Suprapubic skin (tissue), 4 donors: ENCODE results near the gene MRPL39.

Experiments
- EP300 ChIP-seq: sonication (generic); formaldehyde crosslinking; IDR thresholded peaks from one replicate; pipeline ENCODE4 v1.6.1; 2017; ENCODE audit warnings: antibody characterized with exemption
- POLR2A ChIP-seq, 2 donors: fragments of 450-650 bp; IDR thresholded peaks; one replicate each; pipeline ENCODE4 v1.6.1; 2017; ENCODE audit warnings: antibody characterized with exemption in 2 of 2, mild to moderate bottlenecking in 2 of 2, moderate library complexity in 2 of 2
- POLR2AphosphoS5 ChIP-seq, 3 donors: sonication (generic); formaldehyde crosslinking; IDR thresholded peaks; one replicate each; pipeline ENCODE4 v1.6.1; 2017; ENCODE audit warnings: antibody characterized with exemption in 3 of 3
- TF ChIP-seq, protein P1 (sequence below), 2 donors: fragments of 200-600 bp in 1 of 2; fragments of 450-650 bp in 1 of 2; sonication (generic) in 1 of 2; IDR thresholded peaks; one replicate each; pipeline ENCODE4 v1.5.1; 2016 to 2019; ENCODE audit warnings: antibody characterized with exemption in 2 of 2, mild to moderate bottlenecking in 1 of 2, moderate library complexity in 1 of 2

DNA sequence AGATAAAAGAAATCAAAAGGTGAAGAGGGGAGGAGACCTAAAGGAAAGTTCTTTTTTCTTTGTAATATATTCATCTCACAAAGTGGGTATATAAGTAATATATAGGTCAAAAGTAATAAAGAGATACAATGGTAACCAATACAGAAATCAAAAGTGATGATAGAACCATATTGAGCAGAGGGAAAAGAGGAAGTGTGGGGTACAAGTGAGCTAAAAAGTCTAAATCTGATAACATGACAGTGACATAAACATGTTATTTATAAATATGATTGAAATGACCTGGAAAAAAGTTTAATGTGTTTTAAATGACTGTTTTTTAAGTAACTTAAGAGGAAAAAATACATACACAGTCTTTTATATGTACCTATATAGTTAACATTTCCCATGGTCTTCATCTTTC lies 70.5 kb downstream of the MRPL39 start:
- TF ChIP-seq, protein P1, sequence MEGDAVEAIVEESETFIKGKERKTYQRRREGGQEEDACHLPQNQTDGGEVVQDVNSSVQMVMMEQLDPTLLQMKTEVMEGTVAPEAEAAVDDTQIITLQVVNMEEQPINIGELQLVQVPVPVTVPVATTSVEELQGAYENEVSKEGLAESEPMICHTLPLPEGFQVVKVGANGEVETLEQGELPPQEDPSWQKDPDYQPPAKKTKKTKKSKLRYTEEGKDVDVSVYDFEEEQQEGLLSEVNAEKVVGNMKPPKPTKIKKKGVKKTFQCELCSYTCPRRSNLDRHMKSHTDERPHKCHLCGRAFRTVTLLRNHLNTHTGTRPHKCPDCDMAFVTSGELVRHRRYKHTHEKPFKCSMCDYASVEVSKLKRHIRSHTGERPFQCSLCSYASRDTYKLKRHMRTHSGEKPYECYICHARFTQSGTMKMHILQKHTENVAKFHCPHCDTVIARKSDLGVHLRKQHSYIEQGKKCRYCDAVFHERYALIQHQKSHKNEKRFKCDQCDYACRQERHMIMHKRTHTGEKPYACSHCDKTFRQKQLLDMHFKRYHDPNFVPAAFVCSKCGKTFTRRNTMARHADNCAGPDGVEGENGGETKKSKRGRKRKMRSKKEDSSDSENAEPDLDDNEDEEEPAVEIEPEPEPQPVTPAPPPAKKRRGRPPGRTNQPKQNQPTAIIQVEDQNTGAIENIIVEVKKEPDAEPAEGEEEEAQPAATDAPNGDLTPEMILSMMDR (IDR thresholded peaks at IDR 0.05): no peak
- TF ChIP-seq POLR2A (IDR thresholded peaks at IDR 0.05) (no peak), POLR2AphosphoS5 (IDR thresholded peaks at IDR 0.05) (no peak), EP300 (no peak)
